Hair follicular keratinocyte (primary cell): ENCODE measurements around the gene NXT1. TPM values are rescaled to one million over a fixed set of nuclear protein-coding genes. Genes with fewer than 3 reads are reported as not detected.

Experiments used
- total RNA-seq: library from RNA; depleted of rRNA; stranded (reverse); fragments of >200 nt; gene quantifications from 2 replicates; pipeline ENCODE4 v1.2.3, GENCODE V29; 2015

Gene NXT1
- total RNA-seq: 48.0 and 75.8 TPM in 2 replicates

DNA sequence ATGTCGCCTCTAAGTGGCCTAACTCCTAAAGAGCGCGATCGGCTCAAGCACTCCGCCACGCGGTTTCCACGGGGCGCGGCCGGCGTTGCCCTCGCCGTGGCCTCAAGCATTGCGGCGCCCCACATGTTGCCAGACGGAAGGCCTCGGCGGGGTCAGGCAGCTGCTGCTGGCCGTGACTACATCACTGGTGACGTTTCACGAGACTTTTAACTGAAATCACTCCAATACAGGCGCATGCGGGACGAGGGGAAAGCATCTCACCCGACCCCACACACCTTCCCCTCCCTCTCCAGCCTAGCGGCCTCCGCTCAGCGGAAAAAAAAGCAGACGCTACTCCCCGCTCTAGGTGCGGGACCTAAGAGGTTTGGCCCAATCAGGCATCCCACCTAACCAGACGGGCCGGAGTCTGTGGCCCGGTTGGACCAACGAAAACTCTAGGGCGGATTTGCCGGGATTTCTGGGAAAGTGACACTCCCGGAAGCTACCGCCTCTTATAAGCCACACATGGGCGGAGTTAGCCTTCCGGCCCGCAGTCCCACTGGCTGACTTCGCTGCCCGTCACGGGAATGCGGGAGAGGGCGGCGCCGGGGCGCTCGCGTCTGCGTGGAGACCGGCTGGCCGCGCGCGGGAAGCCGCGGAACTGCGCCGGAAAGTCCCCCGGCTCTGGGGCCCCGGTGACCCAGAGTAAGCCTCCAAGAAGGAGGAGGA is at the start of gene NXT1:
Gene NXT1, plus strand, starts transcription at position 596 of the 708 bp plus-strand sequence. CDS start 3,251 bp downstream, outside the sequence.

DNA sequence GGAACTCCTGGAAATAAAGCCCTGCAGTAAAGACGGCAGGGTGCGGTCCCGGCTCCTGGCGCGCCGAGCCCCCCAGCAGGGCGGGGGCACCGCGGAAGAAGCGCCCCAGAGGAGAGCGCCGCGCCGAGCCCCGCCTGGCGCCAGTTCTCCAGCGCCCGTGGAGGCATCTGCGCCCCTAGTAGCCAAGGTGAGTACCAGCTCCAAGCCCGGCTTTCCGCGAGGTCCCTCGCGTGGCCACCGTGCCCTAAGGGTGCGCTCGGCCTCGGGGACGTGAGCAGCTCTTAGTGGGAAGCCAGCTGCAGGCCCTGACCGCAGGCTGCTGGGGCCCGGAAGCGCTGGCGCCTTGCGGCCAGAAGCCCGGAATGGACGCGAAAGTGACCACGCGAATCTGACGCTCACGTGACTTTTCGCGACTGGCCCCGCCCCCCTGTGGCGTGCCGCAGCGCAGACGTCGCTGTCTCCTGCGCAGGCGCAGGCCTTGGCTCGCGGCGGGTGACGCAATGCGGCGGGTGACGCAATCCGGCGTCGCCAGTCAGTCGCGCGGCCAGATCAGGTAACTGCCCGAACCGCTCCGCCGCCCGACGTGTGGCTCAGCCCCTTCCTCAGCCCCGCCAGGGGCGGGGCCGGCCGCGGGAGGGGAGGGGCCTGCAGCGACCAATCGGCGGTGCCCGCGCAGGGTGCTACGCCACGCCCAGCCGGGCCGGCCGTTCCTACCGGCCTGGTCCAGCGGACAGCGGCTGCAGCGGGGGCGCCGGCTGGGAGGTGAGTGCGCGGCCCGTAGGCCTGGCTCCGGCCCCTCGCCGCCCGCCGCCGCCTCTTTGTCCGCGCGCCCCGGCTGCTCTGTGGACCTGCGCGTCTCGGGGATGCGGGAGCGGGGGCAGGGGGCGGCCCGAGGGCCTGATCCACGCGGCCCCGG is 11.1 kb downstream of the NXT1 start, which contains the start of gene GZF1:
Gene GZF1, plus strand, starts transcription at position 707 of the 916 bp plus-strand sequence. CDS start 2,202 bp downstream, outside the sequence.

Other genes with a start within 250 kb of the NXT1 start
- 6.5 and 7.1 TPM in 2 replicates for gene GZF1, start 11.4 kb downstream of the NXT1 start, total RNA-seq
- gene NAPB, start 70.7 kb downstream of the NXT1 start, total RNA-seq: 2.1 and 3.1 TPM in 2 replicates
- not detected in 2 replicates for gene CSTL1, start 88.9 kb downstream of the NXT1 start, total RNA-seq
- not detected in 2 replicates for gene CST11, start 102.1 kb downstream of the NXT1 start, total RNA-seq
- not detected in 2 replicates for gene CST8, start 140.3 kb downstream of the NXT1 start, total RNA-seq
- gene CST9L, start 217.7 kb downstream of the NXT1 start, total RNA-seq: not detected in 2 replicates